WTC11 (cell line): ENCODE measurements around the gene ARHGAP15. TPM values are rescaled to one million over a fixed set of nuclear protein-coding genes. Genes with fewer than 3 reads are reported as not detected.

Source experiments
- ATAC-seq: fragments of 200-7000 bp; cut with Tn5 transposase; 2 replicates; pipeline ENCODE4 v1.10.0; 2021; ENCODE audit warnings: mild to moderate bottlenecking, moderate library complexity
- CTCF ChIA-PET: fragments of 300-600 bp; sonication (Branson Sonifier 250); formaldehyde crosslinking; loops from one replicate; lab custom pipeline; 2021; ENCODE audit warnings: antibody characterized with exemption; lab: Charles Lee
- POLR2A ChIA-PET: fragments of 350-600 bp; sonication (Branson Sonifier 250); formaldehyde crosslinking; loops from one replicate; lab custom pipeline; 2021; ENCODE audit warnings: antibody characterized with exemption; lab: Charles Lee
- DNase-seq: peaks from one replicate; pipeline ENCODE4 v3.0.0; 2021; ENCODE audit warnings: low spot score
- H3K27ac Mint-ChIP-seq: 2 replicates; pipeline ENCODE4 v1.8.0; 2021; ENCODE audit warnings: mixed read lengths
- H3K27me3 Mint-ChIP-seq: 2 replicates; pipeline ENCODE4 v1.8.0; 2021; ENCODE audit warnings: low read depth, mild to moderate bottlenecking, moderate library complexity, mixed read lengths
- H3K36me3 Mint-ChIP-seq: 2 replicates; pipeline ENCODE4 v1.8.0; 2021; ENCODE audit warnings: mixed read lengths
- H3K4me1 Mint-ChIP-seq: 2 replicates; pipeline ENCODE4 v1.8.0; 2022; ENCODE audit warnings: mixed read lengths
- H3K4me3 Mint-ChIP-seq: 2 replicates; pipeline ENCODE4 v1.8.0; 2021; ENCODE audit warnings: mild to moderate bottlenecking, moderate library complexity, mixed read lengths
- H3K9me3 Mint-ChIP-seq: 2 replicates; pipeline ENCODE4 v1.8.0; 2021; ENCODE audit warnings: mixed read lengths
- ARID4B ChIP-seq: sonication (generic); formaldehyde crosslinking; IDR thresholded peaks from 2 replicates; pipeline ENCODE4 v1.8.0; 2023; ENCODE audit warnings: missing genetic modification reagents, mild to moderate bottlenecking, borderline replicate concordance
- ATF6 ChIP-seq: sonication (generic); formaldehyde crosslinking; IDR thresholded peaks from 2 replicates; pipeline ENCODE4 v1.8.1; 2023; ENCODE audit warnings: mild to moderate bottlenecking, missing genetic modification reagents
- CBFB ChIP-seq: sonication (generic); formaldehyde crosslinking; IDR thresholded peaks from 2 replicates; pipeline ENCODE4 v1.8.1; 2022; ENCODE audit warnings: mild to moderate bottlenecking, low read depth, missing genetic modification reagents
- CDX4 ChIP-seq: fragments of 250-450 bp; sonication (Bioruptor Pico); IDR thresholded peaks from 2 replicates; pipeline ENCODE4 v1.9.0; 2021; ENCODE audit warnings: moderate library complexity, mild to moderate bottlenecking, inconsistent platforms, borderline replicate concordance
- ETV6 ChIP-seq: sonication (generic); formaldehyde crosslinking; IDR thresholded peaks from 2 replicates; pipeline ENCODE4 v1.8.1; 2022; ENCODE audit warnings: mild to moderate bottlenecking, missing genetic modification reagents
- FOXJ3 ChIP-seq: sonication (generic); formaldehyde crosslinking; IDR thresholded peaks from 2 replicates; pipeline ENCODE4 v1.9.0; 2021; ENCODE audit warnings: missing genetic modification reagents, mild to moderate bottlenecking, borderline replicate concordance
- FOXK1 ChIP-seq: sonication (generic); formaldehyde crosslinking; IDR thresholded peaks from 2 replicates; pipeline ENCODE4 v1.8.0; 2022; ENCODE audit warnings: mild to moderate bottlenecking, moderate library complexity, missing genetic modification reagents
- HMGXB4 ChIP-seq: sonication (generic); formaldehyde crosslinking; IDR thresholded peaks from 2 replicates; pipeline ENCODE4 v1.8.1; 2023; ENCODE audit warnings: mild to moderate bottlenecking, moderate library complexity, missing genetic modification reagents
- JUN ChIP-seq: sonication (generic); formaldehyde crosslinking; IDR thresholded peaks from 2 replicates; pipeline ENCODE4 v1.8.0; 2023; ENCODE audit warnings: mild to moderate bottlenecking, missing genetic modification reagents
- MLX ChIP-seq: sonication (generic); formaldehyde crosslinking; IDR thresholded peaks from 2 replicates; pipeline ENCODE4 v1.8.1; 2023; ENCODE audit warnings: mild to moderate bottlenecking, missing genetic modification reagents, moderate library complexity
- MYBL2 ChIP-seq: sonication (generic); formaldehyde crosslinking; IDR thresholded peaks from 2 replicates; pipeline ENCODE4 v1.8.1; 2023; ENCODE audit warnings: mild to moderate bottlenecking, moderate library complexity, missing genetic modification reagents
- NFATC4 ChIP-seq: fragments of 250-450 bp; sonication (Bioruptor Pico); IDR thresholded peaks from 2 replicates; pipeline ENCODE4 v1.9.0; 2021; ENCODE audit warnings: mild to moderate bottlenecking
- TP53 ChIP-seq: sonication (generic); formaldehyde crosslinking; IDR thresholded peaks from 2 replicates; pipeline ENCODE4 v1.8.1; 2023; ENCODE audit warnings: mild to moderate bottlenecking, missing genetic modification reagents
- USF2 ChIP-seq: sonication (generic); formaldehyde crosslinking; IDR thresholded peaks from 2 replicates; pipeline ENCODE4 v1.8.1; 2023; ENCODE audit warnings: mild to moderate bottlenecking, missing genetic modification reagents, moderate library complexity
- ZNF121 ChIP-seq: sonication (generic); formaldehyde crosslinking; IDR thresholded peaks from 2 replicates; pipeline ENCODE4 v1.8.0; 2023; ENCODE audit warnings: missing genetic modification reagents
- ZNF263 ChIP-seq: sonication (generic); formaldehyde crosslinking; IDR thresholded peaks from 2 replicates; pipeline ENCODE4 v1.8.1; 2022; ENCODE audit warnings: low read depth, mild to moderate bottlenecking, moderate library complexity, missing genetic modification reagents
- ZNF396 ChIP-seq: fragments of 250-450 bp; sonication (Bioruptor Pico); IDR thresholded peaks from 2 replicates; pipeline ENCODE4 v1.8.0; 2021; ENCODE audit warnings: mild to moderate bottlenecking, moderate library complexity, borderline replicate concordance
- ZNF416 ChIP-seq: fragments of 250-450 bp; sonication (Bioruptor Pico); IDR thresholded peaks from 2 replicates; pipeline ENCODE4 v1.9.0; 2021; ENCODE audit warnings: mild to moderate bottlenecking, inconsistent platforms
- total RNA-seq: library from RNA; stranded (reverse); gene quantifications from 3 replicates; pipeline ENCODE4 v1.2.3, GENCODE V29; 2021

Gene ARHGAP15
- total RNA-seq, 1 experiment from 2014 or later, result 0.28 TPM

- Mint-ChIP-seq H3K27ac (no peak overlapping the region), H3K4me1 (no peaks in the 10 kb centered on the region)
- DNase-seq, result no peak
- no peak for ATAC-seq
- TF ChIP-seq CDX4 (CRISPR knock-in tag), result no peak
- TF ChIP-seq FOXJ3, result no peak
- no peak for TF ChIP-seq TP53 (CRISPR knock-in tag)
- no peak for TF ChIP-seq NFATC4 (CRISPR knock-in tag)
- TF ChIP-seq MLX, result no peak
- TF ChIP-seq ZNF396 (CRISPR knock-in tag), result no peak
- TF ChIP-seq FOXK1 (CRISPR knock-in tag), result no peak
- TF ChIP-seq MYBL2, result no peak
- no peak for TF ChIP-seq ZNF263
- TF ChIP-seq ARID4B, result no peak
- TF ChIP-seq ZNF416 (CRISPR knock-in tag), result no peak
- no peak for TF ChIP-seq ZNF121 (CRISPR knock-in tag)
- no peak for TF ChIP-seq CBFB
- TF ChIP-seq HMGXB4 (CRISPR knock-in tag), result no peak
- no peak for TF ChIP-seq ATF6
- TF ChIP-seq ETV6 (CRISPR knock-in tag), result no peak
- no peak for TF ChIP-seq JUN (CRISPR knock-in tag)
- TF ChIP-seq USF2, result no peak
- TF ChIP-seq, all 79 proteins: peak for 0
- Mint-ChIP-seq H3K27me3 (no peaks in the 10 kb centered on the region), H3K9me3 (no peaks in the 10 kb centered on the region), H3K4me3 (no peak overlapping the region), H3K36me3 (no peaks in the 10 kb centered on the region)
- CTCF ChIA-PET, result interaction anchor here (1.1 kb wide), 1 partner anchor 40 kb away, joined by 4 read pairs; no protein-coding TSS in a partner anchor
- POLR2A ChIA-PET, result no interaction called here
Observed at GRCh38 chr2:143121079-143121478, 8.1 kb upstream of the ARHGAP15 start.
